GM21526 (cell line): Measurements from ENCODE around the gene DENND5A.
"Not testable (repeated sequence)": the region's sequence is repeated elsewhere in the genome, so short reads cannot be mapped to it uniquely, and the experiment has no call there.

ENCODE experiments used
- ATAC-seq: cut with Tn5 transposase; IDR thresholded peaks from one replicate; pipeline ENCODE4 v1.9.1; 2021; ENCODE audit warnings: moderate library complexity; ENCODE audit not compliant: unreplicated experiment, low FRiP score

The DENND5A gene

DNA sequence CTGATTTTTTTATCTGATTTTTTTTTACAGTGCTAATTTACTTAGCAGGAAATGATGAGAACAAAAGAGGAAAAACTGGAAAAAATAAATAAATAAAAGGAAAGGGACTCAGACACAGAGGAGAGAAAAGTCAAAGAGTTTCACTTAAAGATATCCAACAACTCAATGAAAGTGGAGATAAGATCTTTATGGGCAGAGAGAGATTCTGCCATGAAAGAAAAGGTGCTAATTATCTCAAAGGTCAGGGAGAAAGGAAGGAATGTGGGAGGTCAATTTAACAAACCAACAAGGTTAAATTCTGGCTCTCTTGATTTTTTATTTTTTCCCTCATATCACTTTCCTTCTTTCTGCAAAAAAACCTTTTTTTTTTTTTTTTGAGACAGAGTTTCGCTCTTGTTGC lies 86.0 kb downstream of the DENND5A start:
- ATAC-seq: no peak

GRCh38 chr11:9178716-9179115 lies 86.4 kb downstream of the DENND5A start:
- ATAC-seq: no peak

GRCh38 chr11:9177438-9178091 lies 87.6 kb downstream of the DENND5A start:
- no peak for ATAC-seq

DNA sequence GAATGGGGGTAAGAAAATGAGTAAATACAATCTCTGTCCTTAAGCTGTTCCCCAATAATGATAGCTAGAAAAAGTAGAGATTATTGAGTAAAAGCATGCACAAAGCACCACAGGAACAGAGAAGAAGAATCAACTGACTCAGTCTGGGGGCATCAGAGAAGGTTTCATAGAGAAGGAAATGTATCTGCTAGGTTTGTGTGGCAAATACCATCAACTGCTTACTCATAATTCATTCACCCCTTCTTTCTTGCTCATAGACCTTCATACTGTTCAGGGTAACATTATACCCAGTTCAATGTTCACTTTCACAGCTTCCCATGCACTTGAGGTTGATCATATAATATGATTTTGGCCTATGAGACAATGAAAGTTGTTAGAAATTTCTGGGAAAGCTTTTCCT lies 88.6 kb downstream of the DENND5A start:
- no peak for ATAC-seq

GRCh38 chr11:9176136-9176535 lies 89.0 kb downstream of the DENND5A start:
- ATAC-seq: no peak

DNA sequence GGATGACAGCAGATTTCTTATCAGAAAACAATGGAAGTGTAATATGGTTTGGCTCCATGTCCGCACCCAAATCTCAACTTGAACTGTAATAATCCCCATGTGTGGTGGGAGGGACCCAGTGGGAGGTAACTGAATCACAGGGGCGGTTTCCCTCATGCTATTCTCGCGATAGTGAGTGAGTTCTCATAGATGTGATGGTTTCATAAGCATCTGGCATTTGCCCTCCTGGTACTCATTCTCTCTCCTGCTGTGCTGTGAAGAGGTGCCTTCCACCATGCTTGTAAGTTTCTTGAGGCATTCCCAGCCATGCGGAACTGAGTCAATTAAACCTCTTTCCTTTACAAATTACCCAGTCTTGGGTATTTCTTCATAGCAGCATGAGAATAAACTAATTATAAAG lies 92.8 kb downstream of the DENND5A start:
- ATAC-seq: no peak

DNA sequence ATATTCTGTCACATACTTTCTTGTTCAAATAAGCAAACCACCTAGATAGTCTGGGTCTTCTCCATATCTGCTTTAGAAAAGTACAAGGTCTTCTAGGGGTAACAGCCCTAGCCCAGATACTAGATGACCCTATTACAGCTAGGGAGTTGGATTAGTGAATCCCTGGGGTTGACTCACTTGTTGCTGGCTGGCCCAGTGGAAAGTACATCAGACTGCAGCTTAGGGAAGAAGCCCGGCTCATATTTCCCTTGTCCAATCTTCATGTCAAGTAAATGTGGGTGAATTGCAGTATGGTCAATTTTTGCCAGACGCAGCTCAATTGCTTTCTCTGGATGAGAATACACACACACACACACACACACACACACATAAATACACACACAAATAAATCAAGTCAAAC lies 94.7 kb downstream of the DENND5A start:
- no peak for ATAC-seq

DNA sequence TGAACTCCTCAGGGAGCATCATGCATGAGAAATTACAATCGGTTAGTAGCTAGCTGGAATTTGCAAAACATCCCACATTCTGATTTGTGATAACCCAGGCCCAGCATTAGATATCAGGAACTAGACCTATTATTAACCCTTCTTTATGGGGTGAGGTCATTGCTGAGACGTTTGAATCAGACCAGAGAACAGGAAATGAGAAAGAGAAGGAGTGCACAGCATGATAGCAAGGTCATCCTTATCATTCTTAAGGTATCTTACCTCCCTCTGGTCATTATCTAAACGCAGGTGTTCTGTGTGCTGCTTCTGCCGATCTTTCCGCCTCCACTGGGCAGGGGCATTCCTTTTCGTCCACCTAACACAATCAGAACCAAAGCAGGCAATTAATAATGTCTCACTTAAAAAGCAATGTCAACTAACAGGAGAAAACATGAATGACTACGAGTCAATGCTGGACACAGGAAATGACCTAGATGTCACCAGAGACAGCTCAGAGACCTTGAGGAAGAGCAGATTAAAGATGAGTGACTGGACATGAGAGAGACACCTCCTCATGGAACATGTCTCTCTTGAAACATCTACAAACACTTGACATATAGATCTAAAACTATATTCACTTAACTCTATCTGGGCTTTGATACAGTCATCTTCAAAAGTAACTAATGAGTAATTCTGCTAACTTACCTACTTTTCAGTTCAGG lies 95.4 kb downstream of the DENND5A start:
- no peak for ATAC-seq

GRCh38 chr11:9161991-9162390 lies 103.2 kb downstream of the DENND5A start:
- ATAC-seq: not testable (repeated sequence)

- ATAC-seq: no peak
Observed at GRCh38 chr11:9160166-9160565, 105.0 kb downstream of the DENND5A start.

DNA sequence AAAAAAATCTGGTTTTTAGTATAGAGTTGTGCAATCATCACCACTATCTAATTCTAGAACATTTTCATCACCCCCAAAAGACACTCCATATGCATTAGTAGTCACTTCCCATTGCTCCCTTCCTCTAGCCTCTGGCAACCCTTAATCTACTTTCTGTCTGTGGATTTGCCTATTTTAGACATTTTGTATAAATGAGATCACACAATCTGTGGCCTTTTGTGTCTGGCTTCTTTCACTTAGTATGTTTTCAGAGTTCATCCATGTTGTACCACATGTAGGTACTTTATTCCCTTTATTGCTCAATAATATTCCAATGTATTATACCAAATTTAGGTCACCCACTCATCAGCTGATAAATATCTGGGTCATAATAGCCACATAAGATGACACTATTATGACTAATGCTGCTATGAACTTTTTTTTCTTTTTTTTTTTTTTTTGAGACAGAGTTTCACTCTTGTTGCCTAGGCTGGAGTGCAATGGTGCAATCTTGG lies 106.2 kb downstream of the DENND5A start:
- ATAC-seq: no peak

GRCh38 chr11:9155930-9156329 lies 109.2 kb downstream of the DENND5A start:
- ATAC-seq: no peak

- ATAC-seq: no peak
Observed at GRCh38 chr11:9153651-9154050, 111.5 kb downstream of the DENND5A start.

- no peak for ATAC-seq
Observed at GRCh38 chr11:9151631-9152030, 113.5 kb downstream of the DENND5A start.

GRCh38 chr11:9150926-9151325 lies 114.2 kb downstream of the DENND5A start:
- no peak for ATAC-seq

DNA sequence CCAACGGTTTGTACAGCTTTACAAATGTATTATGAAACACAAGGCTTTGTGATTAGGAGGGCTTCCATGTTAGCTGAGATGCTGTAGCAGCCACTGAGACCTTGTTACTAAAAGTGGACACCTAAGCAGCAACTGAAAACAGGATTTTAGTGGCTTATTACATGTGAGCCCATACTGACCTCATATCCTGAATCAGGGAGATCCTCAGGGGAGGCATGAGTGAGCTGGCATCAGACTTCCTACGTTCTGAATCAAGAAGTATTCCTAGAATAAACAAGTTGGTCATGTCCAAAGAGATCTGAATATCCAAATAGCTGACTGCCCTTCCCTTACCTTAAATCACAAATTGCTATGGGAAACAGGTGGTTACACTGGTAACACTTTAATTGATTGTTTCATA lies 114.6 kb downstream of the DENND5A start:
- ATAC-seq: no peak

GRCh38 chr11:9148727-9149126 lies 116.4 kb downstream of the DENND5A start:
- no peak for ATAC-seq

- no peak for ATAC-seq
Observed at GRCh38 chr11:9148035-9148434, 117.1 kb downstream of the DENND5A start.

- ATAC-seq: no peak
Observed at GRCh38 chr11:9146477-9146876, 118.7 kb downstream of the DENND5A start.

DNA sequence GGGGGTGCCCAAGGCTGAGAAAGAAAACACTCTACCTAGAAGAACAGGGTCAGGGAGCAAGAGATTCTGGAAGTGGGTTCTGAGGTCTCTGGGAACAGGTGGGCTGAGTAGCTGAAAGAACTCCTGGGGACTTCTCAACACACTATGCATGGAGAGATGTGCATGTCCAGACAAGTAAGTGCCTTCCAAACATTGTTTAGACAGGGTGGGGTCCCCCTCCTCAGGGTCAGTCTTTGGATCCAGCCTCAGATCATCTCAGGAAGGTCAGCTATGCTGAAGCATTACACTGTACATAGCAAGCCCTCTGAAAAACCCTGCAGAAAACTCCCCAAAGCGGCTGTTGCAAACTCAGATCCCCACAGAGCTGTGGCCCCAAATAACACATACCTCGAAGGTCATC lies 119.9 kb downstream of the DENND5A start:
- no peak for ATAC-seq

DNA sequence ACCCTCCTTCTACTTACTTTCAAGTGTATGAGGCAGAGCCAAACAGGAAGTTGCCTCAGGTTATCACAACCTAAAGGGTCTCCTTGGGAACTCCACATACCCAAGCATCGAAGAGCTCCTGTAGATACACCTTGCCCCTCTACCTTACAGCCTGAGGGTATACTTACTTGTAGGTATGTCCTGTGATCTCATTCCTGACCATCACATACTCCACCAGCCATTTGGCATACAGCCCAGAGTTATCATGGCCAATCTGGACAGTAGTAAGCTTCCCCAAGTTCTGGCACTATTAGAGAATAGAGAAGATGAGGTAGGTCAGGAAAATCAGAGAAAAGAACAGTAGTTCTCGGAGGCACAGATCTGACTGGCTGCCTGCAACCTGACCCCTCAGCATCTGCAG lies 120.3 kb downstream of the DENND5A start:
- no peak for ATAC-seq

GRCh38 chr11:9143721-9144120 lies 121.4 kb downstream of the DENND5A start:
- ATAC-seq: no peak
